Body of pancreas (tissue), 4 donors: ENCODE measurements around the gene FOSB.

Source experiments
- CTCF ChIP-seq, 7 experiments: fragments of 450-650 bp in 4 of 7; fragments of 200-600 bp in 3 of 7; sonication (generic) in 3 of 7; IDR thresholded peaks; one replicate each; pipeline ENCODE4 v1.5.1; 2016 to 2019; ENCODE audit warnings: antibody characterized with exemption in 7 of 7
- POLR2A ChIP-seq, 3 donors: fragments of 450-650 bp; IDR thresholded peaks; one replicate each; pipeline ENCODE4 v1.6.1; 2016; ENCODE audit warnings: antibody characterized with exemption in 3 of 3, mild to moderate bottlenecking in 2 of 3

- TF ChIP-seq CTCF (IDR thresholded peaks at IDR 0.05) (no peak), POLR2A (IDR thresholded peaks at IDR 0.05) (peak; percentile 56 to 90 (median 87))
Measured at GRCh38 chr19:45443462-45444317, 24.1 kb upstream of the FOSB start.
